CD4-positive, alpha-beta T cell (primary cell): ENCODE measurements around the gene IKZF1. TPM values are rescaled to one million over a fixed set of nuclear protein-coding genes. Genes with fewer than 3 reads are reported as not detected.

Experiments used
- ATAC-seq: fragments of 200-7000 bp; cut with Tn5 transposase; one replicate; pipeline ENCODE4 v1.10.0; 2022; ENCODE audit warnings: mild to moderate bottlenecking; ENCODE audit not compliant: poor library complexity
- CTCF ChIA-PET: fragments of 350-600 bp; sonication (Branson Sonifier 250); formaldehyde crosslinking; loops from one replicate; lab custom pipeline; 2021; ENCODE audit warnings: antibody characterized with exemption, inconsistent platforms; lab: Charles Lee
- POLR2A ChIA-PET: fragments of 350-600 bp; sonication (Branson Sonifier 250); formaldehyde crosslinking; loops from one replicate; lab custom pipeline; 2021; ENCODE audit warnings: antibody characterized with exemption, inconsistent platforms; lab: Charles Lee
- DNase-seq, 14 experiments: peaks; one replicate each; pipeline ENCODE4 v3.0.0-alpha.2; 2013 to 2020; ENCODE audit warnings: mixed read lengths in 2 of 14
- H3K27ac ChIP-seq, 2 donors: one replicate each; pipeline versions ENCODE4 v1.5.1 to v1.7.0; 2013; ENCODE audit warnings: low read length in 2 of 2, low read depth in 1 of 2, mild to moderate bottlenecking in 1 of 2
- H3K27me3 ChIP-seq, 2 experiments: 1 replicate in 1 of 2; 2 replicates in 1 of 2; pipeline versions ENCODE4 v1.6.1 to v1.7.0; 2013; ENCODE audit warnings: low read length in 2 of 2, control low read depth in 1 of 2, mild to moderate bottlenecking in 1 of 2, moderate library complexity in 1 of 2; ENCODE audit not compliant: insufficient read depth in 2 of 2, control insufficient read depth in 1 of 2
- H3K36me3 ChIP-seq: one replicate; pipeline ENCODE4 v1.6.1; 2013; ENCODE audit warnings: low read length, control low read depth; ENCODE audit not compliant: insufficient read depth
- H3K4me1 ChIP-seq: one replicate; pipeline ENCODE4 v1.6.1; 2013; ENCODE audit warnings: low read length, control low read depth; ENCODE audit not compliant: insufficient read depth
- H3K4me3 ChIP-seq: one replicate; pipeline ENCODE4 v1.5.1; 2013; ENCODE audit warnings: mild to moderate bottlenecking, low read length, moderate library complexity
- H3K9me3 ChIP-seq, 2 experiments: 1 replicate in 1 of 2; 2 replicates in 1 of 2; pipeline versions ENCODE4 v1.6.1 to v1.7.0; 2013; ENCODE audit warnings: low read length in 2 of 2, mild to moderate bottlenecking in 2 of 2, control low read depth in 1 of 2, moderate library complexity in 1 of 2; ENCODE audit not compliant: control insufficient read depth in 1 of 2, insufficient read depth in 1 of 2
- H3K27ac Mint-ChIP-seq: one replicate; pipeline ENCODE4 v1.8.0; 2020; ENCODE audit warnings: mixed read lengths
- H3K27me3 Mint-ChIP-seq: one replicate; pipeline ENCODE4 v1.8.0; 2021; ENCODE audit warnings: mixed read lengths
- H3K36me3 Mint-ChIP-seq: one replicate; pipeline ENCODE4 v1.8.0; 2021; ENCODE audit warnings: low read depth, mixed read lengths
- H3K4me1 Mint-ChIP-seq: one replicate; pipeline ENCODE4 v1.8.0; 2021; ENCODE audit warnings: low read depth, mixed read lengths
- H3K4me3 Mint-ChIP-seq: one replicate; pipeline ENCODE4 v1.8.0; 2020; ENCODE audit warnings: mild to moderate bottlenecking, mixed read lengths
- H3K9me3 Mint-ChIP-seq: one replicate; pipeline ENCODE4 v1.8.0; 2020; ENCODE audit warnings: mixed read lengths
- intact Hi-C, 2 experiments: fragments of 100-400 bp; cut with DNase I in 1 of 2; cut with micrococcal nuclease in 1 of 2; formaldehyde crosslinking; loops; one replicate each; pipeline versions ENCODE4 v1.15.1 to v1.9.0; 2023 to 2025; cut with DNase I, micrococcal nuclease
- total RNA-seq, 174 experiments: library from RNA in 2 of 174; stranded (reverse) in 2 of 174; gene quantifications; one replicate each; pipeline ENCODE4 v1.2.3 and lab custom pipeline; 2021 to 2026
- TF ChIP-seq, protein P1 (sequence below): fragments of 200-600 bp; IDR thresholded peaks from one replicate; pipeline ENCODE4 v1.8.0; 2022; ENCODE audit warnings: antibody characterized with exemption, mild to moderate bottlenecking

IKZF1 gene
- total RNA-seq, 2 experiments from 2014 or later, result 297 to 300 TPM

GRCh38 chr7:50332241-50333165, 28.0 kb downstream of the IKZF1 start:
- peaks cover 62% of the 10 kb centered on the region for H3K36me3 Mint-ChIP-seq
- no peaks in the 10 kb centered on the region for H3K27me3 Mint-ChIP-seq
- TF ChIP-seq, protein P1, sequence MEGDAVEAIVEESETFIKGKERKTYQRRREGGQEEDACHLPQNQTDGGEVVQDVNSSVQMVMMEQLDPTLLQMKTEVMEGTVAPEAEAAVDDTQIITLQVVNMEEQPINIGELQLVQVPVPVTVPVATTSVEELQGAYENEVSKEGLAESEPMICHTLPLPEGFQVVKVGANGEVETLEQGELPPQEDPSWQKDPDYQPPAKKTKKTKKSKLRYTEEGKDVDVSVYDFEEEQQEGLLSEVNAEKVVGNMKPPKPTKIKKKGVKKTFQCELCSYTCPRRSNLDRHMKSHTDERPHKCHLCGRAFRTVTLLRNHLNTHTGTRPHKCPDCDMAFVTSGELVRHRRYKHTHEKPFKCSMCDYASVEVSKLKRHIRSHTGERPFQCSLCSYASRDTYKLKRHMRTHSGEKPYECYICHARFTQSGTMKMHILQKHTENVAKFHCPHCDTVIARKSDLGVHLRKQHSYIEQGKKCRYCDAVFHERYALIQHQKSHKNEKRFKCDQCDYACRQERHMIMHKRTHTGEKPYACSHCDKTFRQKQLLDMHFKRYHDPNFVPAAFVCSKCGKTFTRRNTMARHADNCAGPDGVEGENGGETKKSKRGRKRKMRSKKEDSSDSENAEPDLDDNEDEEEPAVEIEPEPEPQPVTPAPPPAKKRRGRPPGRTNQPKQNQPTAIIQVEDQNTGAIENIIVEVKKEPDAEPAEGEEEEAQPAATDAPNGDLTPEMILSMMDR, result no peak

GRCh38 chr7:50333221-50333651, 28.7 kb downstream of the IKZF1 start:
- Histone ChIP-seq H3K27me3 (no peaks in the 10 kb centered on the region), H3K36me3 (peaks cover 74% of the 10 kb centered on the region), H3K4me3 (peak overlapping the region; percentile 39), H3K27ac (peak overlapping the region; percentile 87 to 91), H3K4me1 (peaks cover 93% of the 10 kb centered on the region), H3K9me3 (no peaks in the 10 kb centered on the region)
- TF ChIP-seq, protein P1, result no peak
- Mint-ChIP-seq H3K4me3 (no peak overlapping the region), H3K27ac (no peak overlapping the region), H3K4me1 (peaks cover 4% of the 10 kb centered on the region), H3K9me3 (no peaks in the 10 kb centered on the region), H3K36me3 (peaks cover 59% of the 10 kb centered on the region), H3K27me3 (no peaks in the 10 kb centered on the region)
- DNase-seq (peak in 6 of 14 experiments; percentile 52 to 86 (median 70)), ATAC-seq (peak; percentile 30)
- ChIA-PET CTCF (interaction anchor here (0.8 to 2.1 kb wide), 4 partner anchors 12 to 128 kb away, joined by 3 to 6 read pairs (median 3); partner anchors contain the start of gene IKZF1), POLR2A (interaction anchor here (0.9 to 32.3 kb wide), 9 partner anchors 13 to 130 kb away, joined by 3 to 2111 read pairs (median 15); partner anchors contain the start of gene IKZF1)
- intact Hi-C loops, result loop anchor here (2.0 to 5.0 kb wide), 2 partner anchors 16 to 34 kb away; no protein-coding TSS in a partner anchor

More at GRCh38 chr7:50332241-50333165, 28.0 kb downstream of the IKZF1 start:
- Mint-ChIP-seq H3K4me3 (no peak overlapping the region), H3K4me1 (peaks cover 10% of the 10 kb centered on the region), H3K9me3 (no peaks in the 10 kb centered on the region), H3K27ac (no peak overlapping the region)
- CTCF ChIA-PET, result interaction anchor here (0.7 to 2.1 kb wide), 11 partner anchors 13 to 127 kb away, joined by 3 to 9 read pairs (median 4); partner anchors contain the start of gene IKZF1
- POLR2A ChIA-PET, result interaction anchor here (1.1 to 32.3 kb wide), 8 partner anchors 12 to 127 kb away, joined by 4 to 2111 read pairs (median 16); partner anchors contain the start of gene IKZF1
- Histone ChIP-seq H3K4me1 (peaks cover 93% of the 10 kb centered on the region), H3K36me3 (peaks cover 78% of the 10 kb centered on the region), H3K27ac (peak overlapping the region; percentile 87 to 91), H3K4me3 (peak overlapping the region; percentile 39), H3K9me3 (no peaks in the 10 kb centered on the region), H3K27me3 (no peaks in the 10 kb centered on the region)
- no peak for ATAC-seq
- peak in 2 of 14 experiments; percentile 51 to 56 for DNase-seq
- intact Hi-C loops, result loop anchor here (2.0 to 5.0 kb wide), 2 partner anchors 16 to 35 kb away; no protein-coding TSS in a partner anchor

GRCh38 chr7:50334341-50334994, 30.0 kb downstream of the IKZF1 start:
- ATAC-seq (no peak), DNase-seq (no peak)
- TF ChIP-seq, protein P1, result no peak
- peak overlapping the region; percentile 87 to 91 for H3K27ac ChIP-seq
- peaks cover 68% of the 10 kb centered on the region for H3K36me3 ChIP-seq
- no peaks in the 10 kb centered on the region for H3K9me3 ChIP-seq
- Mint-ChIP-seq H3K4me1 (no peaks in the 10 kb centered on the region), H3K36me3 (peaks cover 54% of the 10 kb centered on the region), H3K9me3 (no peaks in the 10 kb centered on the region), H3K27ac (no peak overlapping the region), H3K4me3 (no peak overlapping the region), H3K27me3 (no peaks in the 10 kb centered on the region)
- ChIA-PET CTCF (interaction anchor here (2.1 kb wide), 1 partner anchor 129 kb away, joined by 6 read pairs; no protein-coding TSS in a partner anchor), POLR2A (interaction anchor here (0.9 to 32.3 kb wide), 5 partner anchors 14 to 131 kb away, joined by 3 to 2111 read pairs (median 103); partner anchors contain the start of gene IKZF1)
- intact Hi-C loops, result loop anchor here in 1 of 2 experiments (5.0 kb wide), 1 partner anchor 33 kb away; no protein-coding TSS in a partner anchor
- H3K27me3 ChIP-seq, result no peaks in the 10 kb centered on the region
- peaks cover 96% of the 10 kb centered on the region for H3K4me1 ChIP-seq
- peak overlapping the region; percentile 39 for H3K4me3 ChIP-seq
